HCT116 (cell line): ENCODE results near the gene PPHLN1. TPM values are rescaled to one million over a fixed set of nuclear protein-coding genes. Genes with fewer than 3 reads are reported as not detected.

ENCODE experiments used
- ATAC-seq: fragments of 200-7000 bp; cut with Tn5 transposase; 2 replicates; pipeline ENCODE4 v1.9.1; 2020; ENCODE audit warnings: mild to moderate bottlenecking, moderate library complexity
- BruUV-seq: library from RNA; stranded (reverse); fragments of 400-500 nt; replicated peaks from 2 replicates; lab custom pipeline; 2021; lab: Mats Ljungman, UMichigan
- CTCF ChIA-PET: fragments of 300-600 bp; sonication (Branson Sonifier 250); formaldehyde crosslinking; loops from one replicate; lab custom pipeline; 2021; ENCODE audit warnings: antibody characterized with exemption; lab: Charles Lee
- POLR2A ChIA-PET: fragments of 300-600, 350-600 bp; sonication (Branson Sonifier 250); formaldehyde crosslinking; loops from one replicate; lab custom pipeline; 2021; ENCODE audit warnings: antibody characterized with exemption; lab: Charles Lee
- RAD21 ChIA-PET, 2 experiments: fragments of 300-600 bp; sonication (Branson Sonifier 250); formaldehyde crosslinking; loops; one replicate each; lab custom pipeline; 2023; ENCODE audit warnings: low total read pairs in 2 of 2; ENCODE audit not compliant: uncharacterized antibody in 2 of 2, unreplicated experiment in 2 of 2, low non-redundant PET in 1 of 2; lab: Charles Lee
- DNase-seq: peaks from one replicate; pipeline ENCODE4 v3.0.0-alpha.2; 2010; ENCODE audit warnings: low read depth, low spot score
- H2AFZ ChIP-seq: fragments of 200-600 bp; shearing (Covaris generic), sonication (generic); 2 replicates; pipeline ENCODE4 v1.6.1; 2017; ENCODE audit warnings: low read depth, mixed run types, mixed read lengths, antibody characterized with exemption, low read length; ENCODE audit not compliant: poor library complexity, severe bottlenecking
- H3K27ac ChIP-seq: 2 replicates; pipeline ENCODE4 v1.5.1; 2012; ENCODE audit warnings: low read depth, low read length
- H3K27me3 ChIP-seq: fragments of 200-600 bp; sonication (generic); 2 replicates; pipeline ENCODE4 v1.6.1; 2016; ENCODE audit warnings: mixed run types, low read length, mixed read lengths; ENCODE audit not compliant: insufficient read depth
- H3K36me3 ChIP-seq, 2 experiments: fragments of 200-500 bp in 1 of 2; fragments of 200-600 bp in 1 of 2; sonication (Bioruptor generic) in 1 of 2; sonication (generic) in 1 of 2; 2 replicates each; pipeline versions ENCODE4 v1.5.1 to v1.6.1; 2014 to 2016; ENCODE audit warnings: low read length in 2 of 2, inconsistent platforms in 1 of 2, mixed read lengths in 1 of 2, mixed run types in 1 of 2; ENCODE audit not compliant: insufficient read depth in 2 of 2, control insufficient read depth in 1 of 2
- H3K4me1 ChIP-seq, 2 experiments: fragments of 200-600 bp in 1 of 2; sonication (generic) in 1 of 2; 2 replicates each; pipeline versions ENCODE4 v1.5.1 to v1.6.1; 2012 to 2017; ENCODE audit warnings: low read length in 2 of 2, inconsistent platforms in 1 of 2, mild to moderate bottlenecking in 1 of 2, mixed read lengths in 1 of 2, mixed run types in 1 of 2, moderate library complexity in 1 of 2; ENCODE audit not compliant: insufficient read depth in 2 of 2, control insufficient read depth in 1 of 2
- H3K4me2 ChIP-seq: fragments of 200-600 bp; sonication (generic); 2 replicates; pipeline ENCODE4 v1.6.1; 2017; ENCODE audit warnings: mixed run types, low read length, mixed read lengths
- H3K4me3 ChIP-seq, 2 experiments: fragments of 200-600 bp in 1 of 2; sonication (generic) in 1 of 2; replicated peaks in 1 of 2; 2 replicates each; pipeline ENCODE4 v1.5.1; 2011 to 2016; ENCODE audit warnings: low read length in 2 of 2, control low read depth in 1 of 2, low read depth in 1 of 2, mild to moderate bottlenecking in 1 of 2, mixed read lengths in 1 of 2, mixed run types in 1 of 2
- H3K79me2 ChIP-seq: fragments of 200-600 bp; sonication (generic); 2 replicates; pipeline ENCODE4 v1.6.1; 2017; ENCODE audit warnings: mild to moderate bottlenecking, mixed run types, low read length, moderate library complexity, mixed read lengths; ENCODE audit not compliant: insufficient read depth
- H3K9ac ChIP-seq: fragments of 200-600 bp; sonication (generic); 2 replicates; pipeline ENCODE4 v1.6.1; 2016; ENCODE audit warnings: low read length, mixed read lengths
- H3K9me2 ChIP-seq: fragments of 200-600 bp; sonication (generic), shearing (Covaris generic); 2 replicates; pipeline ENCODE4 v1.6.1; 2017; ENCODE audit warnings: mixed run types, mild to moderate bottlenecking, moderate library complexity; ENCODE audit not compliant: insufficient read depth
- H3K9me3 ChIP-seq, 2 experiments: fragments of 200-500 bp in 1 of 2; fragments of 200-600 bp in 1 of 2; sonication (Bioruptor generic) in 1 of 2; sonication (generic) in 1 of 2; 2 replicates each; pipeline ENCODE4 v1.6.1; 2014 to 2017; ENCODE audit warnings: low read length in 2 of 2, mixed read lengths in 2 of 2, inconsistent platforms in 1 of 2, low read depth in 1 of 2, mild to moderate bottlenecking in 1 of 2, mixed run types in 1 of 2, moderate library complexity in 1 of 2; ENCODE audit not compliant: control insufficient read depth in 1 of 2, insufficient read depth in 1 of 2
- H4K20me1 ChIP-seq: fragments of 200-600 bp; sonication (generic), shearing (Covaris generic); 2 replicates; pipeline ENCODE4 v1.6.1; 2017; ENCODE audit warnings: mixed run types, mild to moderate bottlenecking, moderate library complexity; ENCODE audit not compliant: insufficient read depth
- ATF3 ChIP-seq: IDR thresholded peaks from 2 replicates; pipeline ENCODE4 v1.6.1; 2012
- CBX3 ChIP-seq: IDR thresholded peaks from 2 replicates; pipeline ENCODE4 v1.6.1; 2012; ENCODE audit warnings: low read depth
- CEBPB ChIP-seq: IDR thresholded peaks from 2 replicates; pipeline ENCODE4 v1.6.1; 2012; ENCODE audit warnings: low read depth
- CTCF ChIP-seq, 3 experiments: fragments of 200-600 bp in 1 of 3; sonication (generic) in 1 of 3; IDR thresholded peaks in 2 of 3; conservative IDR thresholded peaks in 1 of 3; 2 replicates each; pipeline ENCODE4 v1.5.1; 2012 to 2017; ENCODE audit warnings: low read depth in 2 of 3, low read length in 2 of 3, antibody characterized with exemption in 1 of 3, borderline replicate concordance in 1 of 3, control low read depth in 1 of 3, mild to moderate bottlenecking in 1 of 3, mixed read lengths in 1 of 3, mixed run types in 1 of 3, moderate library complexity in 1 of 3; ENCODE audit not compliant: insufficient read depth in 1 of 3
- EGR1 ChIP-seq: IDR thresholded peaks from 2 replicates; pipeline ENCODE4 v1.6.1; 2012; ENCODE audit warnings: low read depth
- ELF1 ChIP-seq: IDR thresholded peaks from 2 replicates; pipeline ENCODE4 v1.6.1; 2012; ENCODE audit warnings: low read depth, borderline replicate concordance
- EZH2 ChIP-seq: fragments of 200-600 bp; sonication (generic); IDR thresholded peaks from 2 replicates; pipeline ENCODE4 v1.6.1; 2017; ENCODE audit warnings: antibody characterized with exemption, mixed run types
- EZH2phosphoT487 ChIP-seq: fragments of 200-600 bp; IDR thresholded peaks from 2 replicates; pipeline ENCODE4 v1.6.1; 2018; ENCODE audit warnings: antibody characterized with exemption, borderline replicate concordance
- FOSL1 ChIP-seq: IDR thresholded peaks from 2 replicates; pipeline ENCODE4 v1.6.1; 2012; ENCODE audit warnings: low read depth
- MAX ChIP-seq: IDR thresholded peaks from 2 replicates; pipeline ENCODE4 v1.6.1; 2012
- POLR2A ChIP-seq: IDR thresholded peaks from 2 replicates; pipeline ENCODE4 v1.7.0; 2011; ENCODE audit warnings: borderline replicate concordance; ENCODE audit not compliant: insufficient read depth, insufficient read length; ENCODE audit errors: extremely low read depth
- POLR2AphosphoS5 ChIP-seq: IDR thresholded peaks from 2 replicates; pipeline ENCODE4 v1.6.1; 2011; ENCODE audit warnings: mild to moderate bottlenecking, low read depth, low read length, moderate library complexity
- REST ChIP-seq: IDR thresholded peaks from 2 replicates; pipeline ENCODE4 v1.6.1; 2012; ENCODE audit warnings: low read depth
- SIN3A ChIP-seq: IDR thresholded peaks from 2 replicates; pipeline ENCODE4 v1.6.1; 2012; ENCODE audit warnings: low read depth
- SP1 ChIP-seq: IDR thresholded peaks from 2 replicates; pipeline ENCODE4 v1.6.1; 2012; ENCODE audit warnings: low read depth
- SRF ChIP-seq: IDR thresholded peaks from 2 replicates; pipeline ENCODE4 v1.6.1; 2012; ENCODE audit warnings: low read depth
- TCF7L2 ChIP-seq: IDR thresholded peaks from 2 replicates; pipeline ENCODE4 v1.7.0; 2011; ENCODE audit warnings: borderline replicate concordance, inconsistent platforms; ENCODE audit not compliant: insufficient read depth, insufficient read length; ENCODE audit errors: extremely low read depth
- YY1 ChIP-seq: IDR thresholded peaks from 2 replicates; pipeline ENCODE4 v1.6.1; 2011; ENCODE audit warnings: low read length, low read depth, moderate library complexity, mild to moderate bottlenecking; ENCODE audit not compliant: insufficient replicate concordance; ENCODE audit errors: extremely low read depth
- ZBTB33 ChIP-seq: IDR thresholded peaks from 2 replicates; pipeline ENCODE4 v1.6.1; 2011; ENCODE audit warnings: mild to moderate bottlenecking, low read length, moderate library complexity; ENCODE audit not compliant: insufficient replicate concordance; ENCODE audit errors: extremely low read depth
- ZFX ChIP-seq: fragments of 450-650 bp; IDR thresholded peaks from 2 replicates; pipeline ENCODE4 v1.6.1; 2017
- ZNF274 ChIP-seq: fragments of 200-500 bp; sonication (Bioruptor generic); IDR thresholded peaks from 2 replicates; pipeline ENCODE4 v1.6.1; 2014; ENCODE audit warnings: mild to moderate bottlenecking, low read depth, low read length, inconsistent platforms
- intact Hi-C: fragments of 100-400 bp; cut with micrococcal nuclease; formaldehyde crosslinking; loops from 2 replicates; pipeline ENCODE4 v1.10.0; 2022
- total RNA-seq: library from RNA; stranded (reverse); gene quantifications from one replicate; pipeline ENCODE4 v1.2.1, GENCODE V29; 2021; ENCODE audit not compliant: unreplicated experiment

Gene PPHLN1
- total RNA-seq, 1 experiment from 2014 or later: 57.4 TPM

GRCh38 chr12:42426746-42427145, 100.8 kb downstream of the PPHLN1 start:
- ATAC-seq (peak; percentile 95), DNase-seq (peak; percentile 49)
- no peak overlapping the region for H2AFZ ChIP-seq
- H3K9me2 ChIP-seq: no peaks in the 10 kb centered on the region
- no peaks in the 10 kb centered on the region for H4K20me1 ChIP-seq
- H3K27me3 ChIP-seq: no peaks in the 10 kb centered on the region
- POLR2A ChIA-PET: no interaction called here
- no peaks in the 10 kb centered on the region for H3K9me3 ChIP-seq
- 0 out of 2 replicates have a peak, but pooled peaks cover 8% of the 10 kb centered on the region for H3K79me2 ChIP-seq
- intact Hi-C loops: no loop called here
- peaks cover 16 to 31% of the 10 kb centered on the region in 2 experiments for H3K4me1 ChIP-seq
- no TSS peak for BruUV-seq
- peak overlapping the region in 1 of 2 experiments; percentile 2; a peak in 1 of 4 replicates for H3K4me3 ChIP-seq
- peak overlapping the region; percentile 46 for H3K9ac ChIP-seq
- CTCF ChIA-PET: no interaction called here
- H3K4me2 ChIP-seq: peak overlapping the region; percentile 73
- H3K27ac ChIP-seq: peak overlapping the region; percentile 26; the same call in 1 of the 2 replicates
- RAD21 ChIA-PET: no interaction called here
- H3K36me3 ChIP-seq: no peaks in the 10 kb centered on the region
- TF ChIP-seq FOSL1 (peak; percentile 45), EZH2phosphoT487 (no peak), TCF7L2 (no peak), EGR1 (peak; percentile 27; the same call in 1 of the 2 replicates), YY1 (no peak), POLR2A (no peak), MAX (peak; percentile 30; the same call in 1 of the 2 replicates), POLR2AphosphoS5 (no peak), SIN3A (no peak), ZFX (no peak), ZNF274 (no peak), SP1 (peak; percentile 21; the same call in 1 of the 2 replicates), SRF (0 out of 2 replicates have a peak, but pooled peaks have one; percentile 29), REST (no peak), ELF1 (no peak), CTCF (IDR thresholded peaks at IDR 0.05 in 2 of 3, conservative IDR thresholded peaks at IDR 0.05 in 1 of 3; ENCODE audit: borderline replicate concordance in 1 of 3, insufficient read depth in 1 of 3, low read depth in 2 of 3, low read length in 2 of 3) (no peak), ZBTB33 (no peak), ATF3 (no peak), EZH2 (no peak), CEBPB (no peak), CBX3 (peak; percentile 70; the same call in 1 of the 2 replicates)
